ENCODE measurements around the gene CA9.

Gene CA9

DNA sequence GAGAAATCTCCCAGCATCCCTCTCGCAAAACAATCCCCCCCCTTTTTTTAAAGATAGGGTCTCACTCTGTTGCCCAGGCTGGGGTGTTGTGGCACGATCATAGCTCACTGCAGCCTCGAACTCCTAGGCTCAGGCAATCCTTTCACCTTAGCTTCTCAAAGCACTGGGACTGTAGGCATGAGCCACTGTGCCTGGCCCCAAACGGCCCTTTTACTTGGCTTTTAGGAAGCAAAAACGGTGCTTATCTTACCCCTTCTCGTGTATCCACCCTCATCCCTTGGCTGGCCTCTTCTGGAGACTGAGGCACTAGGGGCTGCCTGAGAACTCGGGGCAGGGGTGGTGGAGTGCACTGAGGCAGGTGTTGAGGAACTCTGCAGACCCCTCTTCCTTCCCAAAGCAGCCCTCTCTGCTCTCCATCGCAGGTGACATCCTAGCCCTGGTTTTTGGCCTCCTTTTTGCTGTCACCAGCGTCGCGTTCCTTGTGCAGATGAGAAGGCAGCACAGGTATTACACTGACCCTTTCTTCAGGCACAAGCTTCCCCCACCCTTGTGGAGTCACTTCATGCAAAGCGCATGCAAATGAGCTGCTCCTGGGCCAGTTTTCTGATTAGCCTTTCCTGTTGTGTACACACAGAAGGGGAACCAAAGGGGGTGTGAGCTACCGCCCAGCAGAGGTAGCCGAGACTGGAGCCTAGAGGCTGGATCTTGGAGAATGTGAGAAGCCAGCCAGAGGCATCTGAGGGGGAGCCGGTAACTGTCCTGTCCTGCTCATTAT, 6.8 kb downstream of the CA9 start:
- TF ChIP-seq CTCF (conservative IDR thresholded peaks at IDR 0.05; ENCODE audit: control insufficient read depth, insufficient read depth, low read depth, low read length) = no peak
- H3K4me3 ChIP-seq (ENCODE audit: control insufficient read depth, low read depth, low read length) = no peak overlapping the region
- no peak for DNase-seq (ENCODE audit: low read depth)

- no peak overlapping the region for H3K4me3 ChIP-seq (ENCODE audit: control insufficient read depth, low read depth, low read length)
- no peak for DNase-seq (ENCODE audit: low read depth)
- TF ChIP-seq CTCF (conservative IDR thresholded peaks at IDR 0.05; ENCODE audit: control insufficient read depth, insufficient read depth, low read depth, low read length) = no peak
Measured at GRCh38 chr9:35681341-35682002, 7.7 kb downstream of the CA9 start.

GRCh38 chr9:35682051-35682450, 8.3 kb downstream of the CA9 start:
- DNase-seq (ENCODE audit: low read depth) = peak; percentile 37
- TF ChIP-seq CTCF (conservative IDR thresholded peaks at IDR 0.05; ENCODE audit: control insufficient read depth, insufficient read depth, low read depth, low read length) = no peak
- H3K4me3 ChIP-seq (ENCODE audit: control insufficient read depth, low read depth, low read length) = no peak overlapping the region

- H3K4me3 ChIP-seq (ENCODE audit: control insufficient read depth, low read depth, low read length) = no peak overlapping the region
- TF ChIP-seq CTCF (conservative IDR thresholded peaks at IDR 0.05; ENCODE audit: control insufficient read depth, insufficient read depth, low read depth, low read length) = no peak
- no peak for DNase-seq (ENCODE audit: low read depth)
Measured at GRCh38 chr9:35682520-35683315, 9.0 kb downstream of the CA9 start.

GRCh38 chr9:35683323-35683722, 9.6 kb downstream of the CA9 start:
- no peak for DNase-seq (ENCODE audit: low read depth)
- no peak overlapping the region for H3K4me3 ChIP-seq (ENCODE audit: control insufficient read depth, low read depth, low read length)
- TF ChIP-seq CTCF (conservative IDR thresholded peaks at IDR 0.05; ENCODE audit: control insufficient read depth, insufficient read depth, low read depth, low read length) = no peak

- TF ChIP-seq CTCF (conservative IDR thresholded peaks at IDR 0.05; ENCODE audit: control insufficient read depth, insufficient read depth, low read depth, low read length) = no peak
- no peak overlapping the region for H3K4me3 ChIP-seq (ENCODE audit: control insufficient read depth, low read depth, low read length)
Measured at GRCh38 chr9:35684921-35685320, 11.2 kb downstream of the CA9 start.

More at GRCh38 chr9:35684921-35685320, 11.2 kb downstream of the CA9 start:
- DNase-seq (ENCODE audit: low read depth) = no peak
